GM12872 (cell line): ENCODE data around the gene KCNT1.

Source experiments
- CTCF ChIP-seq: IDR thresholded peaks from 3 replicates; pipeline ENCODE4 v1.5.1; 2011; ENCODE audit warnings: low read depth, mild to moderate bottlenecking, low read length, moderate library complexity; ENCODE audit not compliant: insufficient read depth

KCNT1 gene

GRCh38 chr9:135690836-135691570 is 11.0 kb upstream of the KCNT1 start:
- TF ChIP-seq CTCF, result no peak

GRCh38 chr9:135692410-135692809 is 9.6 kb upstream of the KCNT1 start:
- TF ChIP-seq CTCF, result no peak

- no peak for TF ChIP-seq CTCF
Observed at GRCh38 chr9:135693265-135693664, 8.7 kb upstream of the KCNT1 start.

- no peak for TF ChIP-seq CTCF
Observed at GRCh38 chr9:135693771-135694170, 8.2 kb upstream of the KCNT1 start.

- TF ChIP-seq CTCF, result no peak
Observed at GRCh38 chr9:135694414-135694813, 7.6 kb upstream of the KCNT1 start.

GRCh38 chr9:135695036-135695435 is 6.9 kb upstream of the KCNT1 start:
- no peak for TF ChIP-seq CTCF

- no peak for TF ChIP-seq CTCF
Observed at GRCh38 chr9:135695642-135696041, 6.3 kb upstream of the KCNT1 start.
